Stimulated activated CD4-positive, alpha-beta T cell treated with anti-CD3 and anti-CD28 coated beads, TNF-alpha, amount 100 ng/mL, for 48 hours (primary cell): Measurements from ENCODE around the gene FUZ.
"Not testable (repeated sequence)": the region's sequence is repeated elsewhere in the genome, so short reads cannot be mapped to it uniquely, and the experiment has no call there.

ENCODE experiments used
- DNase-seq, 3 donors: peaks; one replicate each; pipeline ENCODE4 v3.0.0-alpha.2; 2020; ENCODE audit warnings: low read depth in 3 of 3

Gene FUZ

DNA sequence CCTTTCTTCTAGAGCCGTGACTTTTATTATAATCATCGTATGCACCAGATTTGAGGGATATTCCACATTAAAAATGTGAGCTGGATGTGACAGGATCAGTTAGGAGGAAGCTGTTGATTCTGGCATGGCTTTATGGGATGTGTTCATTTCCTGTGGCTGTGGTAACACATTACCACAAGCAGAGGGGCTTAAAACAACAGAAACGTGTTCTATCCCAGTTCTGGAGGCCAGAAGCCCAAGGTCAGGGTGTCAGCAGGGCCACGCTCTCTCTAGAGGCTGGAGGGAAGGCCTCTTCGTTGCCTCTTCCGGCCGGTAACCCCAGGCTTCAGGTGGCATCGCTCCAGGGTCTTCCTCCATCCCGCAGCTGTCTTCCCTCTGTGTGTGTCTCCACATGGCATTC, 19.5 kb upstream of the FUZ start:
- no peak for DNase-seq

GRCh38 chr19:49831592-49831991, 18.5 kb upstream of the FUZ start:
- DNase-seq: no peak

DNA sequence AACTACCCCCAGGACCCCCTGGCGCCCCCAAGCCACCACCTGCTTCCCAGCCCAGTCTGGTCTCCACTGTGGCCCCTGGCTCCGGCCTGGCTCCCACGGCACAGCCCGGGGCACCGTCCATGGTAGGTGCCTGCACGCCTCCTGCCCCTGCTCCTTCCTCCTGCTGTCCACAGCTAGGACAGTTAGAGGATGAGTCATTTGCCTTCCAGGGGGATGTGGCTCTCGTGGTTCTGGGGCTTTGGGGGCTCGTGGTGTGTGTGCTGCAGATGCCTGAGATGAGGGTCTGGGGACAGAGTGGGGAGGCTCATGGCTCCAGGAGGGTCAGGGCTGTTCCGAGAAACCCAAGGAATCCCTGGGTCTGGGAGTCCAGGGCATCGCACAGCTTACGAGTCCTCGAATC, 17.7 kb upstream of the FUZ start:
- DNase-seq: no peak

- DNase-seq: no peak
Observed at GRCh38 chr19:49829721-49830120, 16.6 kb upstream of the FUZ start.

- DNase-seq: no peak
Observed at GRCh38 chr19:49829200-49829599, 16.1 kb upstream of the FUZ start.

- DNase-seq: no peak
Observed at GRCh38 chr19:49827034-49827433, 13.9 kb upstream of the FUZ start.

DNA sequence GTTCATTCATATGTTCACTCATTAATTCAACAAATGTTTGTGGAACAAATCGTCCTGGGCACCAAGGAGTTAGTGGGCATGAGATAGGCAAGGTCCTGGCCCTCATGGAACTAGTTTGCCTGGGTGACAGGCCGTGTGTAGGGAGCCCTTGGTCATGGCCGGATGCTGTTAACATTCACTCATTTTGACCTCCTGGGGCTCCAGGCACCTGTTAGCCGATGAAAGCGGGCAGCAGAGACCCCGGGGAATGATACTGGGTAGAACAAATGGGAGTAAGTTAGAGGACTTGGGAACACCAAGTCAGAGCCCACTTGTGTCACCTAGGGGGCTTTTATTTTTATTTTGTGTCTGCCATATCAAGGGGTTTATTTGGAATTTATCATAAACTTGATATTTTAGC, 11.6 kb upstream of the FUZ start:
- no peak for DNase-seq

- no peak for DNase-seq
Observed at GRCh38 chr19:49823472-49823871, 10.4 kb upstream of the FUZ start.

DNA sequence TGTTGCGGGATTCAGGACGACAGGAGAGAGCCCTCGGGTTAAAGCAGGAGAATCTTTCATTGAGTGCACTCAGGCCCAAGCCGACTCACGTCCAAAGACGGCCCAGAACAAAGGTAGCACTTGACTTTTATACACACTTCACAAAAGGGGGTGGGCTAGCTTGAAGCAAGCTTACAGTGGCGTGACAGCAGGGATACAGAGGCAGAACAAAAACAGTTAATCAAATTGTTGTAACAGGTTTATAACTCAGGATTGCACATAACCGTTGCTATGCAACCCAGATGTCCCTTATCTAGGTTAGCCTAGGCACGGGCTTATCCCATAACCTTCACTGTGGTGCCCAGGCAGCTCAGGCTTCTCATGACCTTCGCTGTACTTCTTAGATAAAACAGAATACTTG, 7.0 kb upstream of the FUZ start:
- DNase-seq: no peak

GRCh38 chr19:49819452-49820115, 6.5 kb upstream of the FUZ start:
- not testable (repeated sequence) for DNase-seq

DNA sequence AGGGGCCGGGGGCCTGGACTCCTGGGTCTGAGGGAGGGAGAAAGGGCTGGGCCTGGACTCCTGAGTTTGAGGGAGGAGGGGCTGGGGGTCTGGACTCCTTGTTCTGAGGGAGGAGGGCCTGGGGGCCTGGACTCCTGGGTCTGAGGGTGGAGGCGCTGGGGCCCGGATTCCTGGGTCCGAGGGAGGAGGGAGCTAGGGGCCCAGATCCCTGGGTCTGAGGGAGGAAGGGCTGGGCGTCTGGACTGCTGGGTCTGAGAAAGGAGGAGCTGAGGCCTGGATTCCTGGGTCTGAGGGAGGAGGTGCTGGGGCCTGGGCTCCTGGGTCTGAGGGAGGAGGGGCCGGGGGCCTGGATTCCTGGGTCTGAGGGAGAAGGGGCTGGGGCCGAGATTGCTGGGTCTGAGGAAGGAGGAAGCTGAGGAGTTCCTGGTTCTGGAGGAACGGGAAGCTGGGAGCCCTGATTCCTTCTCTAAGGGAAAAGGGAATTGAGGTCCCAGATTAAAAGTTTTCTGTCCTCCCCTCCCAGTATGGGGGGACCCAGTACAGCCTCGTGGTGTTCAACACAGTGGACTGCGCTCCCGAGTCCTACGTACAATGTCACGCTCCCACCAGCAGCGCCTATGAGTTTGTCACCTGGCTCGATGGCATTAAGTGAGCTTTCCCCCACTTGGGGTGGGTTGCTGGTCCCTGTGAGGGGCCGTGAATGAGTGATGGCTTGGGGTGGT, 5.7 kb upstream of the FUZ start:
- DNase-seq: no peak

DNA sequence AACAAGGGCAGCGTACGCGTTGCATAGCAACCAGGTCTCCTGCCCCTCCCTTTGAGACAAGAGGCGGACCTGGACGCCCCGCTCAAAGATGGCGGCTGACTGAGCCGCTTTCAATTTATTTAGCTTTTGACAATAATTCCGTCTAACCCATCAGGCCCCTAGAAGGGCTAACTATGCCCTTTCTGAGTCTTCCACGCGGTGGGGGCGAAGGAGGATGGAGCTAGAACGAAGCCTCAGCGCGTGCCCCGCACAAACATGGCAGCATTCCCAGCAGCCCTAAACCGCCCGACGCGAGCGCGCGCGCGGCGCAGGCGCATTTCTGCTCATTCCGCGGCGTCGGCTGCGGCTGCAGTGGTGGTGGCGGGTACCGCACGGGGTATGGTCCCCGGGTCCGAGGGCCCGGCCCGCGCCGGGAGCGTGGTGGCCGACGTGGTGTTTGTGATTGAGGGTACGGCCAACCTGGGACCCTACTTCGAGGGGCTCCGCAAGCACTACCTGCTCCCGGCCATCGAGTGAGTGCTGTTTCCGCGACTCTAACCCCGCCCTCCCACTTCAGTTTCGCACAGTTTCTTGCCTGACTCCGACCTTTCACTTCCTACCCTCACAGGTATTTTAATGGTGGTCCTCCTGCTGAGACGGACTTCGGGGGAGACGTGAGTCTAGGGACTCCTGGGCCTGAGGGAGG, 5.0 kb upstream of the FUZ start, which contains the start of gene MED25:
MED25 (plus strand) TSS at position 326 of the 685 bp plus-strand sequence; CDS start at position 379, 53 bp downstream.
- peak; percentile 75 to 80 (median 76) for DNase-seq

DNA sequence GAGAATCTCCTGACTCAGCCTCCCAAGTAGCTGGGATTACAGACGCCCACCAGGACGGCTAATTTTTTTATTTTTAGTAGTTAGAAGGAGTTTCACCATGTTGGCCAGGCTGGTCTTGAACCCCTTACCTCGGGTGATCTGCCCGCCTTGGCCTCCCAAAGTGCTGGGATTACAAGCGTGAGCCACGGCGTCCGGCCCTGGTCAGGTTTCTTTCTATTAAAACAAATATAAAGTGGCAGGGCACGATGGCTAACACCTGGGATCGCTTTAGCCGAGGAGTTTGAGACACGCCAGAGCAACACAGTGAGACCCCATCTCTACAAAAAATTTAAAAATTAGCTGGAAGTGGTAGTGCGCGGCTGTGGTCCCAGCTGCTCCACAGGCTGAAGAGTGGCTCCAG, 3.5 kb upstream of the FUZ start:
- no peak for DNase-seq

- DNase-seq: no peak
Observed at GRCh38 chr19:49814010-49814409, 918 bp upstream of the FUZ start.

- no peak for DNase-seq
Observed at GRCh38 chr19:49812452-49812996, 568 bp downstream of the FUZ start.

GRCh38 chr19:49811328-49811727, 1.8 kb downstream of the FUZ start:
- no peak for DNase-seq

DNA sequence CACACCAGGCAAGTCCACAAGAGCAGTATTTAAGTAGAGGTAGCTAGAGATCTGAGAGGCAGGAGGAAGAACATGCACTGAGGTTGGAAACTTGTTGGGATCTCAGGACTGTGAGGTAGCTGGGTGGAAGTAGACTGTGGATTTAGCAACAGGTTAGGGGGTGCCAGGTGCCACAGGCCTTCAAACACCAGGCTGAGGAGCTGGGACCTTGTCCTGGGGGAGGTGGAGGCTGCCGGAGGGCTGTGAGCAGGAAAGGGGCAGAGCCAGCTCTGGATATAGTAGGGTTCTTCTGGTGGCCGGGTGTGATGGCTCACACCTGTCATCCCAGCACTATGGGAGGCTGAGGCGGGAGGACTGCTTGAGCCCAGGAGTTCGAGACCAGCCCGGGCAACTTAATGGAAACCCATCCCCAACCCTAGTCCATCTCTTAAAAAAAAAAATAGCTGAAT, 3.1 kb downstream of the FUZ start:
- DNase-seq: no peak

DNA sequence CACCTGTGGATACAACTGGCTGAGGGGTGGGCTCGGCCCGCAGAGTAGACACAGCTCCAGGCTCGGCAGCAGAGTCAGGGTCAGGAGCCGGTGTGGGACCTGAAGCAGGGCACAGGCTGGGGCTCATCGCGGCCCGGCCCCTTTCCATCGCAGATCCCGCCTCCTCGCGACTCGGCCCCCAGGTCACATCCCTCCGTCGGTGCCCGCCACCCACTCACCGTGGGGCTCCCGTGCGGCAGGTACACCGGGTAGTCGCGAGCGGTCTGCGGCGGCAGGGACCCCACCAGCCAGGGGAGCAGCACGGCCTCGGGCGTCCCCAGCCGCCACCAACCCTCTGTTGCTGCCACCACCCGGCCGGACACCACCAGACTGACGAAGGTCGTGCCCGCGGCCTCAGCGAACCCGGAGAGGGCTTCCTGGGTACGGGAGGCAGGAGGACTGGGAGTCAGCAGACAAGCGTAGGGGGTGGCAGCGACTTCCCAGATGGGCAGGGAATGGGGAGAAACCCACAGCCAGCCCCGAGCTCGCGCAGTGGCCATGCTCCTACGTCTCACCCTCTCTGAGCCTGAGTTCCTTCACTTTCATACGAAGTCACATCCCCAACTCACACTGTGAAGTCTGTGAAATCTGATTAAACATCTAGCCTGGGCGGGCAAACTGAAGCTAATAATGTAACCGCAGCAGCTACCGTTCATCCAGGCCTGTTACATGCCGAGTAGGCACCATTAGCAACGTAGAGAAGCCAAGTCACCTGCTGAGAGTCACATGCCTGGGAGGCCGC, 3.7 kb downstream of the FUZ start:
- DNase-seq: peak in 1 of 3 donors; percentile 31

DNA sequence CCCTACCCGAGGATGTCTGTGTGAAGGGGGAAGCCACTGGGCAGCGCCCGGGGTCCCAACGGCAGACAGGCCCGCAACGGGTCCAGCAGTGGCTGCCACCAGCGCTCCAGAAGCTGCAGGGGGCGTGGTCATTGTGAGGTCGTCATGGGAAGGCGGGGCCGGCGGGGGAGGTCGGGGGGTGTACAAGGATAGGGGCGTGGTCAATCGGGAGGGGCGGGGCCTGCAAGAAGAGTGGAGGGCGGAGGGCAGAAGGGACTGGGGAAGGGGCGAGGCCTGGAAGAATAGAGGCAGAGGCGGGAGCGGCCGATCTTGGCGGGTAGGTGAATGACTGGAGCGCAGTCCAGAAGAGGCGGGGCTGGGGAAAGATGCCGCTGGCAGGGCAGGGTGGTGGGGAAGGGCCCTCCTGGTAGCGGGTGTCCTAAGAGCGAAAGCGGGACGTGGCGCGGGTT, 4.4 kb downstream of the FUZ start:
- peak; percentile 72 to 94 (median 73) for DNase-seq

GRCh38 chr19:49807904-49808675, 5.0 kb downstream of the FUZ start:
- no peak for DNase-seq
